Liver (tissue), 9 donors: ENCODE measurements around the gene GPN3. TPM values are rescaled to one million over a fixed set of nuclear protein-coding genes. Genes with fewer than 3 reads are reported as not detected.

ENCODE experiments used
- DNase-seq: peaks from one replicate; pipeline ENCODE4 v3.0.0-alpha.2; 2017; ENCODE audit warnings: low spot score
- H3K27ac ChIP-seq, 2 donors: one replicate each; pipeline ENCODE4 v1.7.0; 2013; ENCODE audit warnings: inconsistent platforms in 2 of 2, low read length in 2 of 2, control low read depth in 1 of 2, low read depth in 1 of 2, mild to moderate bottlenecking in 1 of 2
- H3K27me3 ChIP-seq, 4 donors: one replicate each; pipeline versions ENCODE4 v1.6.1 to v1.7.0; 2013; ENCODE audit warnings: low read length in 3 of 4, inconsistent platforms in 1 of 4, mild to moderate bottlenecking in 1 of 4, moderate library complexity in 1 of 4; ENCODE audit not compliant: control insufficient read depth in 4 of 4, insufficient read depth in 4 of 4
- H3K36me3 ChIP-seq, 4 donors: one replicate each; pipeline versions ENCODE4 v1.6.1 to v1.7.0; 2013; ENCODE audit warnings: low read length in 3 of 4, mild to moderate bottlenecking in 3 of 4, low read depth in 1 of 4, moderate library complexity in 1 of 4; ENCODE audit not compliant: control insufficient read depth in 4 of 4, insufficient read depth in 3 of 4
- H3K4me1 ChIP-seq, 4 donors: one replicate each; pipeline versions ENCODE4 v1.6.1 to v1.7.0; 2013; ENCODE audit warnings: low read length in 3 of 4, mild to moderate bottlenecking in 3 of 4, moderate library complexity in 1 of 4; ENCODE audit not compliant: control insufficient read depth in 4 of 4, insufficient read depth in 4 of 4
- H3K4me3 ChIP-seq, 3 donors: one replicate each; pipeline versions ENCODE4 v1.6.1 to v1.7.0; 2013; ENCODE audit warnings: low read length in 3 of 3, control low read depth in 1 of 3, low read depth in 1 of 3, mild to moderate bottlenecking in 1 of 3
- H3K9ac ChIP-seq, 2 donors: one replicate each; pipeline ENCODE4 v1.7.0; 2013; ENCODE audit warnings: low read length in 2 of 2, mild to moderate bottlenecking in 2 of 2, moderate library complexity in 2 of 2, control low read depth in 1 of 2, low read depth in 1 of 2
- H3K9me3 ChIP-seq, 4 donors: one replicate each; pipeline versions ENCODE4 v1.6.1 to v1.7.0; 2013; ENCODE audit warnings: low read length in 3 of 4; ENCODE audit not compliant: control insufficient read depth in 4 of 4
- ATF3 ChIP-seq: IDR thresholded peaks from 2 replicates; pipeline ENCODE4 v1.6.1; 2016; ENCODE audit warnings: antibody characterized with exemption
- EGR1 ChIP-seq, 2 donors: IDR thresholded peaks; 2 replicates each; pipeline ENCODE4 v1.6.1; 2016 to 2018; ENCODE audit warnings: antibody characterized with exemption in 2 of 2, low read depth in 2 of 2
- FOXA1 ChIP-seq: IDR thresholded peaks from 2 replicates; pipeline ENCODE4 v1.6.1; 2016; ENCODE audit warnings: antibody characterized with exemption
- FOXA2 ChIP-seq: IDR thresholded peaks from 2 replicates; pipeline ENCODE4 v1.6.1; 2016; ENCODE audit warnings: antibody characterized with exemption
- GABPA ChIP-seq, 2 donors: IDR thresholded peaks in 1 of 2; conservative IDR thresholded peaks in 1 of 2; 2 replicates each; pipeline ENCODE4 v1.6.1; 2016; ENCODE audit warnings: antibody characterized with exemption in 2 of 2, mild to moderate bottlenecking in 1 of 2, moderate library complexity in 1 of 2
- HNF4G ChIP-seq: IDR thresholded peaks from 2 replicates; pipeline ENCODE4 v1.6.1; 2016; ENCODE audit warnings: antibody characterized with exemption
- JUND ChIP-seq, 2 donors: IDR thresholded peaks; 2 replicates each; pipeline ENCODE4 v1.6.1; 2016; ENCODE audit warnings: antibody characterized with exemption in 2 of 2
- MAX ChIP-seq: IDR thresholded peaks from 2 replicates; pipeline ENCODE4 v1.6.1; 2016; ENCODE audit warnings: antibody characterized with exemption
- NR2F2 ChIP-seq: IDR thresholded peaks from 2 replicates; pipeline ENCODE4 v1.6.1; 2016; ENCODE audit warnings: antibody characterized with exemption
- RAD21 ChIP-seq, 2 donors: IDR thresholded peaks; 2 replicates each; pipeline ENCODE4 v1.6.1; 2016; ENCODE audit warnings: antibody characterized with exemption in 2 of 2, mild to moderate bottlenecking in 2 of 2
- REST ChIP-seq: IDR thresholded peaks from 2 replicates; pipeline ENCODE4 v1.6.1; 2016; ENCODE audit warnings: antibody characterized with exemption, mild to moderate bottlenecking
- RXRA ChIP-seq, 2 donors: IDR thresholded peaks; 2 replicates each; pipeline ENCODE4 v1.6.1; 2017 to 2018; ENCODE audit warnings: antibody characterized with exemption in 2 of 2, mild to moderate bottlenecking in 1 of 2
- SP1 ChIP-seq: IDR thresholded peaks from 2 replicates; pipeline ENCODE4 v1.6.1; 2018; ENCODE audit warnings: antibody characterized with exemption, mild to moderate bottlenecking
- TAF1 ChIP-seq: conservative IDR thresholded peaks from 2 replicates; pipeline ENCODE4 v1.6.1; 2016; ENCODE audit warnings: antibody characterized with exemption, mild to moderate bottlenecking
- ZBTB33 ChIP-seq: IDR thresholded peaks from 2 replicates; pipeline ENCODE4 v1.6.1; 2016; ENCODE audit warnings: antibody characterized with exemption
- WGBS: extraction: QIAGEN DNeasy Blood & Tissue Kit; methylation state at CpG from one replicate; pipeline ENCODE4 v1.1.7; 2013; 5-methylcytosine and 5-hydroxymethylcytosine counted together
- polyA plus RNA-seq, 2 donors: library from polyadenylated mRNA; stranded (reverse) in 1 of 2; unstranded in 1 of 2; fragments of 200-250 nt in 1 of 2; fragments of >200 nt in 1 of 2; fragmentation: Nextera tagmentation in 1 of 2; extraction: Ambion mirVana in 1 of 2; gene quantifications; one replicate each; pipeline versions ENCODE4 v1.2.1 to v1.2.3, GENCODE V29; 2013 to 2015
- total RNA-seq, 2 donors: library from RNA; depleted of rRNA; stranded (reverse); fragments of >200 nt; gene quantifications; one replicate each; pipeline ENCODE4 v1.2.3, GENCODE V29; 2014
- TF ChIP-seq, protein P1 (sequence below): fragments of 150-350 bp; IDR thresholded peaks from 2 replicates; pipeline ENCODE4 v1.5.1; 2017; ENCODE audit warnings: improper control_type of control experiment, low read depth, low read length; ENCODE audit not compliant: missing input control
- donor health status: healthy.
- donor health status: healthy.
- donor health status: healthy.
- donor health status: healthy.
- donor health status: healthy.

GPN3 gene
- total and polyA plus RNA-seq, 4 donors, result 13.4 to 47.2 (median 18.7) TPM

GRCh38 chr12:110436231-110436630 is 31.8 kb downstream of the GPN3 start:
- DNase-seq, result no peak
- TF ChIP-seq, protein P1, sequence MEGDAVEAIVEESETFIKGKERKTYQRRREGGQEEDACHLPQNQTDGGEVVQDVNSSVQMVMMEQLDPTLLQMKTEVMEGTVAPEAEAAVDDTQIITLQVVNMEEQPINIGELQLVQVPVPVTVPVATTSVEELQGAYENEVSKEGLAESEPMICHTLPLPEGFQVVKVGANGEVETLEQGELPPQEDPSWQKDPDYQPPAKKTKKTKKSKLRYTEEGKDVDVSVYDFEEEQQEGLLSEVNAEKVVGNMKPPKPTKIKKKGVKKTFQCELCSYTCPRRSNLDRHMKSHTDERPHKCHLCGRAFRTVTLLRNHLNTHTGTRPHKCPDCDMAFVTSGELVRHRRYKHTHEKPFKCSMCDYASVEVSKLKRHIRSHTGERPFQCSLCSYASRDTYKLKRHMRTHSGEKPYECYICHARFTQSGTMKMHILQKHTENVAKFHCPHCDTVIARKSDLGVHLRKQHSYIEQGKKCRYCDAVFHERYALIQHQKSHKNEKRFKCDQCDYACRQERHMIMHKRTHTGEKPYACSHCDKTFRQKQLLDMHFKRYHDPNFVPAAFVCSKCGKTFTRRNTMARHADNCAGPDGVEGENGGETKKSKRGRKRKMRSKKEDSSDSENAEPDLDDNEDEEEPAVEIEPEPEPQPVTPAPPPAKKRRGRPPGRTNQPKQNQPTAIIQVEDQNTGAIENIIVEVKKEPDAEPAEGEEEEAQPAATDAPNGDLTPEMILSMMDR, result no peak
- TF ChIP-seq MAX (no peak), FOXA2 (no peak), GABPA (IDR thresholded peaks at IDR 0.05 in 1 of 2, conservative IDR thresholded peaks at IDR 0.05 in 1 of 2) (no peak), TAF1 (no peak), SP1 (no peak), NR2F2 (no peak), FOXA1 (no peak), RXRA (IDR thresholded peaks at IDR 0.05) (no peak), REST (no peak), HNF4G (no peak), JUND (IDR thresholded peaks at IDR 0.05) (no peak), ATF3 (no peak), EGR1 (IDR thresholded peaks at IDR 0.05; ENCODE audit: low read depth in 2 of 2) (no peak), RAD21 (IDR thresholded peaks at IDR 0.05) (no peak), ZBTB33 (no peak)
- no peak overlapping the region for H3K4me3 ChIP-seq
- H3K4me1 ChIP-seq, result no peaks in the 10 kb centered on the region
- H3K36me3 ChIP-seq, result peaks cover 23 to 34% (median 27%) of the 10 kb centered on the region in 4 donors
- no peaks in the 10 kb centered on the region for H3K27me3 ChIP-seq
- no peak overlapping the region for H3K9ac ChIP-seq
- H3K9me3 ChIP-seq, result no peaks in the 10 kb centered on the region
- WGBS, result 71% methylated on average over 2 of the region's 2 CpGs
- H3K27ac ChIP-seq, result no peak overlapping the region
